Activated naive CD4-positive, alpha-beta T cell treated with Interleukin-2 at 50 U/mL for 16 hours (primary cell): ENCODE measurements around the gene GNPDA1.

ENCODE experiments used
- DNase-seq: peaks from one replicate; pipeline ENCODE4 v3.0.0-alpha.2; 2020

GNPDA1 gene

GRCh38 chr5:141989720-141990119 is 23.1 kb downstream of the GNPDA1 start:
- DNase-seq = no peak

DNA sequence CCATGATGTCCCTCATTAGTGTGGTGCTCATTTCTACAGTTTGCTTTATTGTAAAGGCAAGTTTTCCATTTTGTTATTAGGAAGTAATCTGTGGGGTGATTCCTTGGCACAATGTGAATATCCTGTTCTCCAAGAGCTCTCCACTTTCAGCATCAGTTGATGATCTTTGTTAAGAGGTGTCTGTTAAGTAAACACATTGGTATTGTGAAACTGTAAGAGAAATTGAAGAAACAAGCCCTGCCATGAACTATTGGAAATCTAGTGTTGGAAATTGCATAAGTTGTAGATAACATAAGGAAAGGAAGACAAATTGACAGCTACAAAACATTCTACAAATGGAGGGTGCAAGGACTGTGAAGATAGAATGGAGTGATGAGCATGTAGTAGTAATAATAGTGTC is 26.8 kb downstream of the GNPDA1 start:
- no peak for DNase-seq

GRCh38 chr5:141982626-141983025 is 30.2 kb downstream of the GNPDA1 start:
- DNase-seq = no peak

GRCh38 chr5:141978389-141978788 is 34.4 kb downstream of the GNPDA1 start:
- no peak for DNase-seq

DNA sequence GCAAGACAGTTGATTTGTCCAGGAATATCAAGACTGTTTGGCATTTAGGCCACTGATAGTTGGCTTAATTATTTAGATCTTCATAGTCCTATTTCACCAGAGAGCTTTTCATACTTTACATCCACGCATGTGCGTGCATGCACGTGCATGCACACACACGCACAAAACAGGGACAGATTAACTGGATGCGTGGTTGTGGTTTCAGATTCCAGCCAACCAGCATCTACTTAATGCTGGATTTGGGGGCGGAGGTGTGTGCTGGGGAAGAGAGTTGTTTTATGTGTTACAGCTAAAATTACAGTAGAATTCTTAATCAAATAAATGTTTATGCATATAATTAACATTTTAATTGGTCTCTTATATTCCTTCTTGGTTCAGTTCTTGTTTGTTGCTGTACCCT is 36.7 kb downstream of the GNPDA1 start:
- no peak for DNase-seq

DNA sequence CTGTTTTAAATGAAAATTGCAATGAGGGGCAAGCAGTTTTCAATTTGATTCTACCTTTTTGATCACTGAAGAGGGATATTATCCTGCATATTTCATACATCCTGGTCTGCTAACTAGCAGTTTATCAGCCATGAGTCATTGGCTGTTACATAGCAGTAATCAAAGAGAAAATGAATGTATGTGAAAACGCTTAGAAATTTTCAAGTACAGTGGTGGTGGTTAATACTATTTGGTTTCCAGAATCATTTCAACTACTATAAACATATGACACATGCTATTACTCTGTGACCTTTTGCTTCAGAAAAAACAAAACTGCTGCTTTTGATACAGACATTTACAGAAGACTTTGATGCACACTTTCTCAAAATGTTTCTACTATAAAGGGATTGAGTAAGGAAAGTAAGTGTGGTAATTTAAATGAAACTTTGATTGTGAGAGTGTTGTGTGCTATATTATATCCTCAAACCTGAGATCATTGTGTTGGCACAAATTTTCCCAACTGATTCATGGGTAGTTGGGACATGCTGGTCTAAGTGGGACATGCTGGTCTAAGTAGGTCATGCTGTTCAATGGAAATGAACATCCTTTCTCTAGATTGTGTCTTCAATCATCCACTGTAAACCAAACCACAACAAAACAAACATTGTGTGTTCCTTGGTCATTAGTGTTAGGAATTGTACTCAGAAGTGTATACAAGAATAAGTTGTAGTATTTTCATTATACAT is 38.8 kb downstream of the GNPDA1 start:
- no peak for DNase-seq

GRCh38 chr5:141969783-141970771 is 42.8 kb downstream of the GNPDA1 start:
- no peak for DNase-seq

GRCh38 chr5:141968914-141969608 is 43.8 kb downstream of the GNPDA1 start, which contains the start of gene RNF14:
Gene RNF14, plus strand, starts transcription at chr5:141969105. Its CDS starts 4,484 bp downstream, at chr5:141973589.
- DNase-seq = peak; percentile 94

DNA sequence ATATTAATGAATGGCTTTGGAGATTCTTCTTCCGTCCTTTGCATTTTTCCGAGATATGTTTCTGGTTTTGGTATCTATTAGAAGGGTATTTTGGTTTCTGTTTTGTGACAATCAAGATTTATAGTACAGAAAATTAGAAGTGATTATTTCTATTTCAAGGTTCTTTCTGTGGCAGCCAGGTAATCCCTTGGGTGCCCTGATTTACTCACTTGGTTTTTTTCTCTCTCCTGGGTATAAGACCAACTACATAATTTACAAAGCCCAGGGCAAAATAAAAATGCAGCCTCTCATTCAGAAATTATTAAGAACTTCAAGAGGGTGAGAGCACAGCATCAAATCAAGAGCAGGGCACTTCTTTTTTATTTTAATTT is 45.9 kb downstream of the GNPDA1 start:
- no peak for DNase-seq

- no peak for DNase-seq
Measured at GRCh38 chr5:141966275-141966962, 46.4 kb downstream of the GNPDA1 start.

- DNase-seq = no peak
Measured at GRCh38 chr5:141965071-141965470, 47.8 kb downstream of the GNPDA1 start.

DNA sequence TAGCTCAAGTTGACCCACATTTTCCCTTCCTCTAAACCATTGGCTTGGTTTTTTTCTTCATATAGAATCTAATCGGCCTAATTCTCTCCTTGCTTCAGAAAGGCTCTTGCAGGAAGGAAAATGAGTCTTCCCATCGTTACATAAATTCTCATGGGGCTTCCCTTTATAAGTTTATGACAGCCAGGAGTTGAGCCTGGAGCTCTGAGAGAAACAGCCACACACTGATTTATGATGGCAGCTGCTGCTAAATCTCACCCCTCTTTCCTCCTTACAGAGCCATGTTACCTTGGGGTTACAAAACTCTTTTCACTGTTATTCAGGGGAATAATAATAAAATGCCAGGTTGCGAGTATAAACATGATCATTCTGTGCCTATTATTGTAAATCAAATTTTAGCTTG is 49.1 kb downstream of the GNPDA1 start:
- DNase-seq = no peak

- no peak for DNase-seq
Measured at GRCh38 chr5:141961466-141961865, 51.4 kb downstream of the GNPDA1 start.

GRCh38 chr5:141960449-141961323 is 52.1 kb downstream of the GNPDA1 start:
- DNase-seq = peak; percentile 88

DNA sequence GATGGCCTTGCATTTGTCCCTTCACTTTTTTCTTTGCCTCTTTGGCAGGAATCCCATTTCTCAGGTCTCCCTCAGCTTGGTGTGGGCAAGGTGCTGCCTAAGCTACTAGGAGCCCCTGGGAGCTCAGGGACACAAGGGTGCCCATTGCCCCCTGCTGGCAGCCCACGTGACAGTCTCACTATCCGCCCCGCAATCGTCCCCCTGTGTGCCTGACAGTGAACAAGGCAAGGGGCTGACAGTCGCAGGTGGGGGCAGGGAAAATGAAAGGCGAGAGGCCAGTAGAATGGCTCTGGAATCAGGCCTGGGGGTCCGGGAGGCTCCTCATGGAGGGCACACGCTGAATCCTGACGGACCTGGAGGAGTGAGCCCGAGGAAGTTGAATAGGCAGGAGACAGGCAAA is 52.8 kb downstream of the GNPDA1 start:
- peak; percentile 15 for DNase-seq

- DNase-seq = peak; percentile 19
Measured at GRCh38 chr5:141958546-141959172, 54.2 kb downstream of the GNPDA1 start.

- DNase-seq = no peak
Measured at GRCh38 chr5:141958113-141958512, 54.7 kb downstream of the GNPDA1 start, which contains the start of gene PCDH12. Gene PCDH12, minus strand, starts transcription at chr5:141958202. Its CDS starts 351 bp downstream, at chr5:141957851.

GRCh38 chr5:141957367-141957996 is 55.3 kb downstream of the GNPDA1 start:
- no peak for DNase-seq

- no peak for DNase-seq
Measured at GRCh38 chr5:141954194-141954593, 58.6 kb downstream of the GNPDA1 start.

DNA sequence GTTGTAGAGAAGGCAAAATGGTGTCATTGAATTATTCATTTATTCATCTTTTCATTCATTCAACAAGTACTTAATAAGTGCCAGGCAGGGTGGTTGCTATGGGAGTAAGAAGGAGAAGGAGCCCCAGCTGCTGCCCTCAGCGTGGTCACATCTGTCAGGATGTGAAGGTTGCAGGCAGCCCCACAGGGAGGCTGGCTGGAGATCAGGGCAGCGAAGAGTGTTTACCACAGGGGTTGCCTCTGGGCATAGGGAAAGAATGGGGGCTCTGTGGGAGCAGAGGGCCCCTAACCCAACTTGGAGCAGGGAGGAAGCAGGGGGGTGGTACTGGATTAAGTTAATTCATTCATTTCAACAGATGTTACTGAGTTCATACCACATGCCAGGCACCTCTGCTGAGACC is 60.8 kb downstream of the GNPDA1 start:
- DNase-seq = no peak
